ENCODE measurements around the gene TMEM255B.
"Not testable (repeated sequence)": the region's sequence is repeated elsewhere in the genome, so short reads cannot be mapped to it uniquely, and the experiment has no call there.

The TMEM255B gene

GRCh38 chr13:113819731-113820715, 61.0 kb downstream of the TMEM255B start:
- DNase-seq, result peak; percentile 41

- DNase-seq, result peak; percentile 99
Measured at GRCh38 chr13:113820813-113821651, 62.0 kb downstream of the TMEM255B start.

GRCh38 chr13:113821847-113822246, 62.8 kb downstream of the TMEM255B start:
- DNase-seq, result no peak

DNA sequence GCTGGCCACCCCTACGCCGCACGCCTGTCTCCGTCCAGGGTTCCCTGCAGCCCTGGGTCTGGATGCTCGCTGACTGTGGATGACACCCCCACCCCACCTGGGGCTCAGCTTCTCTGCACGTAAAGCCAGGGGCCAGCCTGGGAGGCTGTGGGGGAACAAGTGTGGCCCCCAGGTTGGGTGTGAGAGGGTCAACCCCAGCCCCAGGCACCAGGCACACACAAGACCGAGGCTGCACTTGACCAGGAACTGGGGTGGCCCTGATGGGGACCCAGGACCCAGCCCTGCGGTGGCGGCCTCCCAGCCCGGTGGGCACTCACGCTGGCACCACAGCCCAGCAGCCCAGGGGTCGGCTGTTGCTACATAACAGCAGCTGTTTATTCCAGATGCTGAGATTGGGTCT, 63.2 kb downstream of the TMEM255B start:
- no peak for DNase-seq

DNA sequence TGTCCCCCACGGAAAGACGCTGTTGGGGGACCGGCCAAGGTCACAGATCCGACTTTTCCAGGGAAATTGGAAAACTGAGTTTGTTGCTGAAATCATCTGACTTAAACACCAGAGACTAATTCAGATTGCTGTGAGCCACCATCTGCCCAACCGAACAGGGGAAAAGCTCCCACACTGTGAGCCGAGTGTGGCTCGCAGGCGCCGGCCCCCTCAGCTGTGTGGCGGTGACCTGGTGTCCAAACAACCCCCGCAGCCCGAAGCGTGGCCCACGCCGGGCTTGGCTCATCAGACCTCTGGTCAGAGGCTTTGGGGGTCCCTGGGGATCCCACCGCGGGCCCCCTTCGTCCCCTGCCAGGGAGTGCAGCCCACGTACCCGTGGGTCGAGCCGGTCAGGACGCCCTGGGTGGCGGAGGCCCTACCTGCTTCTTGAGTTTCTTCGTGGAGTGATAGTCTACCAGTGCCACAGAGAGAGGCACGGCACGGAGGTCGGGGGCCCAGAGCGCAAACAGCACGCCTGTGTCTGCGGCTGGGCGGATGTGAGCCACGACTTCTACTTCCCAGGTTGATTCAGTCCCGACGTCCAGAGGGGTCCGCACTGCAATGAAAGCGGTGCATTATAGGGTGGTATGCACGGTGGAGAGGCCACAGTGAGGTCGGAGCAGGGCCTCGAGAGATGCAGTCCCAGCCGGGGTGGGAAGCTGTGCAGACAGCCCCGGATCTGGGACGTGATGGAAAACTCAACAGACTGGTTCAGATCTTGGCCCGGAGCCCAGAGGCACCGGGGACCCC, 64.1 kb downstream of the TMEM255B start:
- no peak for DNase-seq

- no peak for DNase-seq
Measured at GRCh38 chr13:113823771-113824170, 64.7 kb downstream of the TMEM255B start.

DNA sequence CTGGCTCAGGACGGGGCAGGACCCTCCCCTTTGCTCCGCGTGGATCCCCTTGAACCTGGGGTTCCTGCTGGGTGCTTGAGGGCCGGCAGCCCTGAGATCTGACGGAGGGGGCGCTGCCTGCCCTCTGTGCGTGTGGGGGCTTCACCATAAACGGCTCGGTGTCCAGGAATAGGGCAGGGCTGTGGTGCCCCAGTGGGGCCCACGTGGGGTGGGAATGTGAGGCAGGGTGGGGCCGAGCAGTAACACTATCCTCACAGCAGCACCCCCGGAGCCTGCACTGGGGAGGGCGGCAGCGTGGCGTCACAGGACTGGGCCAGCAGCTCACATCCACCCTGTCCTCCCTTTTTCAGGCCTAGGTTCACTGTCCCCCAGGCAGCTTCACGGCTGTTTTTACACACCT, 66.8 kb downstream of the TMEM255B start:
- DNase-seq, result no peak

- DNase-seq, result not testable (repeated sequence)
Measured at GRCh38 chr13:113826446-113826845, 67.4 kb downstream of the TMEM255B start.

DNA sequence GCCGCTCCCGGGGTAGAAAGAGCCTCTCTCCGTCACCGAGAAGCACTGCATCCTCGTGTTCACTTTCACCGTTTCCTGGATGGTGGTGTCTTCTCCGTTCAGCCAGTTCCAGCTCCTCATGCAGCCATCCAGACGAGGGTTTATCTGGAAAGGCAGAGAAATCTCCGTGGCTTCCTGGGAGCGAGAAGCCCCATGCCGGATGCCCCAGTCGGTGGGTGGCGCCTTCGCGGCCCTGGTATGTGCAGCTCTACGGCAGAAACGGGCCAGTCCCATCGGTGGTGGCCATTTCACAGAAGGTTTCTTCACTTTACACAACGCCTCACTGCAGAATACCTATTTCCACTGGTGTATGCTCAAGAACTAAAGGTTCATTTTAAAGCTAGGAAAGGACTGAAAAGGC, 68.0 kb downstream of the TMEM255B start:
- DNase-seq, result no peak

DNA sequence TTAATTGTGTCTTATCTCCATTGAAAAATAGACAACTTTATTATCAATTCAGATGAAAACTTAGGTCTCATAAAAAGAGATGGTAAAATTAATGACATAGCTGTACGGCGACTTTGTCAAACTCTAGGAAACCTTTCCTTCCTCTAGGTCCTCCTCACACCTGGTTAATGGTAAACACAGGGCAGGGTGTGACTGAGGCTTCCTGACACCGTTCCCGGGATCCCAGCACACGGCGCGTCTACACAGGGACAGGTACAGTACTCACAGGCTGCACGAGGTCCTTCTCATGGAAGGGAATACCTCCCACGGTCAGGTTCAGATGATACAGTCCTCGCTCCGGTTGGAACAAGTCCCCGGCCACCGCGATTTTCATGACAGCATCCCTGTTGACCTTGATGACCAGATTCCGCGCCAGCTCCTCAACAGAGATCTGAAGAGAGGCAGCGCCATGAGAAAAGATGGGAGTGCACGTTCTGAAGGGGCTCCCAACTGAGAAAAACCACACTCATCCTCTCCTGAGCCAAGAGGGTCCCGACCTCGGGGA, 69.3 kb downstream of the TMEM255B start:
- DNase-seq, result no peak

GRCh38 chr13:113830426-113830950, 71.5 kb downstream of the TMEM255B start:
- not testable (repeated sequence) for DNase-seq

DNA sequence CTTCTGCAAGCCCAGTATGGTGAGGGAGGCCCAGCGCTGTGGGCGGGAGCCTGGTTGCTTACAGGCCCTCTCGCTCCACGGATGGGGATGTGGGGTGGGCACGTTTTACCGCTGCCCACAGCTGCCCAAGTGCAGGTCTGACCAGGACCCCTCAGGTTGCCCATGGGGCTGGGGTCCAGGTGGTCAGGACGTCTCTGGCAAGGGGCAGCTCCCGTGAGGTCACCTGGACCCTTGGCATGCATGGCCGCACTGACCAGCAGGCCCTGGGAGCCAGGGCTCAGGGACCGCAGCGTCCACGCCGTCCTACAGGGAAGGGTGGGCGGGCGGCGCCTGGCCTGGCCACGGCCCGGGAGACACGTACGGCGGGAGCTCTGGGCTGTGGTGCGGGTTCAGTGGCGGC, 72.0 kb downstream of the TMEM255B start:
- DNase-seq, result no peak

DNA sequence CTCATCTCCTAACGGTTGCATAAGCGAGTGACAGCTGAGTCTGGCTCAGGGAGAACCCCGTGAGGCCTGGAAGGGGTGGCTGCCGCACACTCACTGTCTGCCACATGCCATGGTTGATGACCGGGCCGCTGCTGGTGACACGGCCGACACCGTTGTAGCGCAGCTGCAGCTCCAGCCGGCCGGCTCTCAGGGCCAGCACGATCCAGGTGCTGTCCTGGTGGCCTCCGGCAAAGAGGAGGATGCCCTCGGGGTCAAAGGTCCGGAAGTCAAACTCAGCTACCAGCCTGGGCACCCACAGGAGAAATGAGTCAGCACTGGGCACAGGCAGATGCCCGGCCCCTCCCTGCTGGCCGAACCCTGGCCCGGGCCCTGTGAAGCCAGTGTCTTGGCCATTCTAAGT, 73.2 kb downstream of the TMEM255B start:
- DNase-seq, result no peak

GRCh38 chr13:113832631-113833030, 73.6 kb downstream of the TMEM255B start:
- no peak for DNase-seq

DNA sequence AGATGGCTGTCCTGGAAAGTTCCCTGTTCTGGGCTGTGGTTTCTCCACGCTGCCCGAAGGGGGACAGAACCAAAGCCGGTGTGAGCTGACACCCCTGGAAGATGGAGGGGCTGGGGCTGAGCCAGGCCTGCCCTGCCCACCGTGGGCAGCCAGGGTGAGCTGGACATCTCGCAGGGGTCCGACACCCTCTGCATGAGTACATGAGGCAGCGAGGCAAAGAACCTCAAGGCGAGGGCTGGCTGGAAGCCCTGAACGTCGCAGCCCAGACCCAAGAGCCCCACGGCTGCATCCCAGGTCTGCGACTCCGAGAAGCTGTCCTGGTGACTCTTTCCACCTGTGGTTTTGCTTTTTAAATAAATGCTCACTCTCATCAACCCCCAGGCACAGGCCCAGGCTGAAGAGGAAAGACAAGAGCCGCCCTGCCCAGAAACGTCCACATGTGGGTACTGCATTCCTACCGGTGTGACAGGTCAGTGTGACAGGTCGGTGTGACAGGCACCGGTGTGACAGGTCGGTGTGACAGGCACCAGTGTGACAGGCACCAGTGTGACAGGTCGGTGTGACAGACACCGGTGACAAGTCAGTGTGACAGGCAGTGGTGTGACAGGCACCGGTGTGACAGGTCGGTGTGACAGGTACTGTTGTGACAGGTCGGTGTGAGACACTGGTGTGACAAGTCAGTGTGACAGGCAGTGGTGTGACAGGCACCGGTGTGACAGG, 74.2 kb downstream of the TMEM255B start:
- DNase-seq, result no peak

DNA sequence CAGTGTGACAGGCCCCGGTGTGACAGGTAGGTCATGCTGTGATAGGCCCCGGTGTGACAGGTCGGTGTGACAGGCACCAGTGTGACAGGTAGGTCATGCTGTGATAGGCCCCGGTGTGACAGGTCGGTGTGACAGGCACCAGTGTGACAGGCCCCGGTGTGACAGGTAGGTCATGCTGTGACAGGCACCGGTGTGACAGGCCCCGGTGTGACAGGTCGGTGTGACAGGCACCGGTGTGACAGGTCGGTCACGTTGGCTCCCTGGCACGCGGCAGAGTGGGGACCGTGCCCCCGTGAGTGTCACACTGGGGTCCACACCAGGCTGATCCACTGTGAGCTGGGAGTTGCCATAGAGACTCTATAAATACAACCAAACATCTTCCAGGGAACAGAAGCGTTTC, 75.0 kb downstream of the TMEM255B start:
- not testable (repeated sequence) for DNase-seq

- no peak for DNase-seq
Measured at GRCh38 chr13:113834496-113835200, 75.6 kb downstream of the TMEM255B start.

GRCh38 chr13:113835461-113836270, 76.6 kb downstream of the TMEM255B start:
- DNase-seq, result peak; percentile 89

DNA sequence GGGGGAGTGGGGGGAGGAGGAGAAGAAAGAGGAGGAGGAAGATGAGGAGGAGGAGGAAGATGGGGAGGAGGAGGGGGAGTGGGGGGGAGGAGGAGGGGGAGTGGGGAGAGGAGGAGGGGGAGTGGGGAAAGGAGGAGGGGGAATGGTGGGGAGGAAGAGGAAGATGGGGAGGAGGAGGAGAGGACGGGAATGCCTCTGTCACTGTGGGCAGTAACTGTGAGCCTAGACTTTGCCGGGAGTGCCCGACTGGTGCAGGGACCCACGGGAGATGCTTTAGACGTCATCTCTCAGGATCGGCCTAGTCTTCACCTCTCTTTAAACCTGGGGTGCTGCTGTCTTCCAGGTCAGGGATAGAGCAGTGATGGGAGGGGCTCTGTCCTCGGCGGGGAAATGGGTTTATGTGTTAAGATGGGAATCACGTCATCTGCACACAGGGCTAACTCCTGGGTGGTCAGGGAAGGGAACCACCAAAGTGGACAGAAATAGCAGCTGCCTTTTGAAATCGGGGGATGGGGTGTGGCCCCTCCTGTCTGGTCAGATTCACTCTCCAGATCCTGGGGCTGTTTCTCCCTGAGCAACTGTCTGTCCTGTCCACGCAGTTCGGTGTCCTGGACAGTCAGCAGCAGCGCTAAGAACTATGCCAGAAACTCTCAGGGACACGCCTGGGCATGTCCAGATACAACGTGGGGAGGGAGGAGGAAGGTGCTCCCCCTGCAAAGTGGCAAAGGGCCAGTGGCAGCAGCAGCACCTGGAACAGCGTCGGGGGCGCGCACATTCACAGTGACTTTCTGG, 77.9 kb downstream of the TMEM255B start:
- peak; percentile 91 for DNase-seq

Data from fibroblast of skin of back (primary cell).